Erythroblast (primary cell): Measurements from ENCODE around the gene MTARC2.

Experiments used
- GATA1 ChIP-seq: IDR thresholded peaks from 2 replicates; pipeline ENCODE4 v1.6.1; 2011; ENCODE audit warnings: low read depth, mild to moderate bottlenecking, control low read depth, low read length, moderate library complexity
- POLR2A ChIP-seq: IDR thresholded peaks from 2 replicates; pipeline ENCODE4 v1.6.1; 2011; ENCODE audit warnings: mild to moderate bottlenecking, low read length

DNA sequence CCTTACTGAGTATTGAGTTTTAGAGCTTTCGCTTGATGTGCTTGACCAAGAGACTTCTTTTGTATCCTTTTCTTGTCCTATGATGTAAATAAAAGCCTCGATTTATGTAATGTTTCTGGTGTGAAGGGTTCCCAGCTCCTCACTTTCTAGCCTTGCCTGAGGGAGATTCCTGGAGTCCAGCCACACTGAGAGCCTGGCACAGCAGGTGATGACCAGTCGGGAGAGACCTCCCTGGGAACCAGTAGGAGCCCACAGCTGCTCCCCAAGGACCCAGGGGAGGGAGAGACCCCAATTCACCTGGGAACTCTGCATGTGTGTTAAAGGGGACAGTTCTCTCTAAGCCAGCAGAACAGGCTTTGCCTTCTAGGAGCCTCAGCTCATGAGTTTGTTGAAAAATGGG lies 49.1 kb upstream of the MTARC2 start:
- TF ChIP-seq POLR2A = no peak
- TF ChIP-seq GATA1 = no peak
